RCC 7860 (cell line): ENCODE results near the gene IL4R.
"Not testable (repeated sequence)": the region's sequence is repeated elsewhere in the genome, so short reads cannot be mapped to it uniquely, and the experiment has no call there.

Source experiments
- DNase-seq: peaks from one replicate; pipeline ENCODE4 v3.0.0-alpha.2; 2015; ENCODE audit warnings: low spot score
- FAIRE-seq: peaks from 2 replicates; lab custom pipeline; 2012; peaks lifted over from hg19 to GRCh38; lab: Jason Lieb, UNC

The IL4R gene

DNA sequence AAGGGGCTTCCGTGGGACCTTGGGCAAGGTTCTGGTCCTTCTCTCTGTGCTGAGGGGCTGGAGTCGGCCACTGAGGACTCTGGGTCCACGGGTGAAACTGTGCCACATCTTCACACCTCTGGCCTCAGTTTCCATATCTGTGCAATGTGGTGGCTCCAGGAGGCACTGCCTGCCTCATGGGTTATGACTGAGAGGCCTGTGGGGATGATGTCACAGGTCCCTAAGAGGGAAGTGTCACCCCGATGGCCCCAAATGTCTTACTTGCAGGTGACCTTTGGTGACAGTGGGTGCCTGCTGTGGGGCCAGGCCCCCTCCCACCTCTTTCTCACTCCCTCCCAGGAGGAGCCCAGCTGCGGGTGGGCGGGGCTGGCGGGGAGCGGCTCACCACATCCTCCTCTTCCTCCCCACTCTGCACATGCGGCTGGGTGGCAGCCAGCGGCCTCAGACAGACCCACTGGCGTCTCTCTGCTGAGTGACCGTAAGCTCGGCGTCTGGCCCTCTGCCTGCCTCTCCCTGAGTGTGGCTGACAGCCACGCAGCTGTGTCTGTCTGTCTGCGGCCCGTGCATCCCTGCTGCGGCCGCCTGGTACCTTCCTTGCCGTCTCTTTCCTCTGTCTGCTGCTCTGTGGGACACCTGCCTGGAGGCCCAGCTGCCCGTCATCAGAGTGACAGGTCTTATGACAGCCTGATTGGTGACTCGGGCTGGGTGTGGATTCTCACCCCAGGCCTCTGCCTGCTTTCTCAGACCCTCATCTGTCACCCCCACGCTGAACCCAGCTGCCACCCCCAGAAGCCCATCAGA, 88.2 kb downstream of the IL4R start, which contains the start of gene IL21R:
Gene IL21R, plus strand, starts transcription at position 407 of the 801 bp plus-strand sequence. CDS start 27,898 bp downstream, outside the sequence.
- DNase-seq (peak; percentile 88), FAIRE-seq (peak; percentile 21)

DNA sequence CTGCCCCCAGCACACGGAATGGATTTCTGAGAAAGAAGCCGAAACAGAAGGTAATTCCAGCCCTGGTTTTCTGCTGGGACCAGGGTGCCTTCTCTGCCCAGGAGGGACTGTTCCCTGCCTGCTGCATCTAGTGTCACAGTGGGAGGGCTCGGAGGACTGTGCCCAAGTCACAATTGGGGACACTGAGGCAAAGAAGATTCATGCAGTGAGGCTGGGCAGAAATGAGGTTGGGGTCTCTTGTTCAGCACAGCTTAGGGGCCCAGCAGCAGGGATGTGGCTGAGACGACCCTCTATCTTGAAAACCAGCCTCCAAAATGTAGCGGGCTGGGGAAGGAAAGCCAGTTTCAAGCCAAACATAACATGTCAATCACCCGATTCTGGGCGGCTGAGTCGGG, 88.8 kb downstream of the IL4R start:
- DNase-seq (no peak), FAIRE-seq (no peak)

DNA sequence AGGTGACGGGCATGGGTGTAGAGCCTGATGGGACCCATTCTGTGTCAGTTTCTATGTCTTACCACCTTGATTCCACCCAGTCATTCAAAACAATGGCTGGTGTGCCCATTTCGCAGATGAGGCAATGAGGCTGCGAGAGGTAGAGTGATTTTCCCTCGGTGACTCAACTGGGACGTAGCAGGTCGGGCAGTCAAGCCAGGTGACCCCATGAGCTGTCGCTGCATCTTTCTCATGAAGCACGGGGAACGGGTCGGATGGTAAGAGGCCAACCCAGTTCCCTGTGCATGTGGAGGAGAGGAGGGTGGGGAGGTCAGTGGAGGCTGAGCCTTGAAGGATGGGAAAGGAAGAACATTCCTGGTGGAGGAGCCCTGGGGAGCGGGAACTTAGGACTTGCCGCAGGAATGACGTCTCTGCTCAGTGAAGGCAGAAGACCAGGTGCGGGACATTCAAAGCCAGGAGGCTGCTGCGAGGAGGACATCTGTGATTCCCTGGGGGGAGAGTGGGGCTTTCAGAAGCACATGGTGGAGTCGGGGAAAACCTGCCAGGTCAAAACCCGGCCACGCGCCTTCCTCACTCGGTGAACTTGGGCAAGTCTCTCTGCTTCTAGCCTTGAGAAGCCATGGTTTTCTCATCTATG, 89.3 kb downstream of the IL4R start:
- FAIRE-seq: no peak
- DNase-seq: no peak

DNA sequence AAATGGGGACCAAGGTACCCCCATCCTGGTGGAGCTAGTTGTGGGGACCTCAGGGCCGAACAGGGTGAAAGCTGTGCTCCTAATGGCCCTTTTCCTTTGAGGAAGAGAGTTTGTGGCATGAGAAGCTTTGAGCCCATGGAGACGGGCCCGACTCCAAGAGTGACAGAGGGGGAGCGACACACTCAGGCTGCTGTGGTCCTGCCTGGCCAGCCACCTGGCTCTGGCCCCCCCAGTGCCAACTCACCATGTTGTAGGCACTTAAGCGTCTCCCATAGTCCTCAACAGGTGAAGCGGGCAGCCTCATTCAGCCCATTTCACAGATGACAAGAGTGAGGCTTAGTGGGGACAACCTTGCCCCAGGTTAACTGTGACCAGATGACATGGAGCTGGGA, 89.8 kb downstream of the IL4R start:
- FAIRE-seq (no peak), DNase-seq (no peak)

DNA sequence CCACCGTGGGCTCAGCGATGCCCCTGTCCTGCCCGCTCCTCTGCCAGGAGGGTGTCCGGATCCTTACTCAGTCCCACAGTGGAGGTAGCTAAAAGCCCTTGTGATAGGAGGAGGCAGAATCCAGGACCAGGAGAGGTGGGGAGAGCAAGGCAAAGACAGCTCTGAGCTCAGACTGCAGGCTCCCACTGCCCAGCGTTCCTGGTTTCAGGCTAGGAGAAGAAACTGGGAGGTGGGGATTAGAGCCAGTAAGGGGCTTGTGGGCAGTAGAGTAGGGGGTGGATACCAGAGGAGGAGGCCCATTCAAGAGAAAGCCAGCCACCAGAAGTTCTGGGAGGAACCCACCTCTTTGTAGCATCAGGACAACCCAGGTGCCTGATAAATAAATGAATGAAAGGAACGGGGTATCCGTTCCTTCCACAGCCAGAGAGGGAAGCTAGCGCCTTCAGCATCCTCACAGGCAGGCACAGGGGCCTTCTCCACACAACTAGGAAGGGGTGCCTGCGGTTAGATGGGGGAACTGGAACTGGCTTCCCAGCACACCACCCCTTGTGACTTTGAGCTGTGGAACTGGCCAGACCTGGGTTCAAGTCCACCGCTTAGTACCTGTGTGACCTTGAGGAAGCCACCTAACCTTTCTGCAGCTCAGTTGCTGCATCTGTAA, 90.5 kb downstream of the IL4R start:
- DNase-seq: no peak
- FAIRE-seq: no peak

DNA sequence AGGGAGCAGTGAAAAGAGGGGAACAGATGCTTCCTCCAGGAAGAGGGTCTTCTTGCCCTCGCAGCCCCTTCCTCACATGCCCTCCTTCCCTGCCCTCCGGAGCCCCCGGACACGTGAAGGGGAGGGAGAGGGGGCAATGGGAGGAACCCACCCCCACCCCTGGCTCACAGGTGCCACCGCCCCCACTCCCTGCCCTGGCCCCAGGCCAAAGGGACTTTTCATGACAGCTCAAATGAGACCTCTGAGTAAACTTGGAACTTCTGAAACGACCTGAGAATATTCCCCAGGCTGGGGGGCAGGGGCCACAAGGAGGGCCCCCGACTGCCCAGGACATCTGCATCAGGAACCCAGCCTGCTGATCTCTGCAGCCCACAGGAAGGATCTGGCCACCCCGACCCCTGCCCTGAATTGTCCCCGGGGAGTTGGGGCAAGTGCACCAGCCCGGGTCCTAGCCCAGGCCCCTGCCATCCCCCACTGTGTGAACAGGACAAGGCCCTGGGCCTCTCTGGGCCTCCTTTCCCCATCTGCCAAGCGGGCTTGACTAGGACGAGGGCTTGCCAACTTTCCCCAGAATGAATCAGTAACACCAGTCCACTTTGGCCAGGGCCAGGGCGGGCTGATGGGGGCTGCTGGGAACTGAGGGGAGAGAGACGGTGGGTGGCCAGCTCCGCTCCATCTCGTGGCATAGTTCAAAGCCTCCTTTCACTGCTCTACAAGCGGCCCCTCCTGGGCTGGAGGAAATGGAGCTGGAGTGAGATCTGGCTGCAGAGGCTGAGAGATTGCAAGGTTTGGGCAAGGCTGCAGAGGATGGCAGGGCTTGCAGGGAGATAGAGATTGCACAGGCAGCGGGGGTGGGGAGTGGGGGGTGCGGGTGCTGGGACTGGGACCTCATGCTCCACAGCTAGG, 92.0 kb downstream of the IL4R start:
- DNase-seq: no peak
- no peak for FAIRE-seq

DNA sequence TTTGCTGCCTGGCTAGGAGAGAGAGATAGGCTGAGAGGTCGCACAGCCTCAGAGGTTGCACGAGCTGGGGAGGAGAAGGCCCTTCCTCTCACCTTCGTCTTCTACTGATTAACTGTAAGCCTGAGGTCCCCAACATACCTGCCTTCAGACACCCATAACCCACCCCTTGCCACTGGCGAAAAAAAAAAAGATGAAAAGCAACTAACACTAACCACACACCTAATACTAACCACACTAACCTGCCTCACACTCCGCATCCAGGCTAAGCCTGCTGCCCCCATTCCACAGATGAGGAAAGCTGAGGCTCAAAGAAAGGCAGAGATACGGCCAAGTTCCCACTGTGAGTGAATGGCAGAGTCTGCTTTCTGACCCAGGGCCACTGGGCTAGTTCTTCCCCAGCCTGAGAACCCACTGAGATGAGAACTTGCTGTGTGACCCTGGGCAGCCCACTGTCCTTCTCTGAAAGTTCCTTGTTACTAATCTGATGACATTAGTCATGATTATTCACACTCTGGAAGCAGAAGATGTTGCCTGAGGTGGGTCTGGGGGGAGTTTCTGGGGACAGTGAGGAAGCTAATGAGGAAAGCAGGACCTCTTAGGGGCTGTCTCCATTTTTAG, 92.8 kb downstream of the IL4R start:
- DNase-seq: no peak
- no peak for FAIRE-seq

DNA sequence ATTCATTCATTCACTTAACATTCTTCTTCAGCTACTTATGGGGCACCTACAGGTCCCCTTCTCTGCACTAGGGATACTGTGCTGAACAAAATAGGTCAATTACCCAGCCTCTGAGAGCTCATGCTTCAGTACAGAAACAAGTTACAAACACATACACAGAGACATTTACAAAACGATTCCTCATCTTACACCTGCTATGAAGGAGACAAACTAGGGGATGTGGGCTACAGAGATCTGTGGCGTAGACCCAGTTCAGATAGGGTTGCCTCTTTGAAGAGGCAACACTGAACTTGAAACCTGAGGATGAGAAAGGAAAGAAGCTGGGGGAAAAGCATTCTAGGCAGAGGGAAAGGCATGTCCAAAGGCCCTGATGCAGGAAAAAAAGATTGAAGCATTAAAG, 93.4 kb downstream of the IL4R start:
- no peak for FAIRE-seq
- DNase-seq: no peak

DNA sequence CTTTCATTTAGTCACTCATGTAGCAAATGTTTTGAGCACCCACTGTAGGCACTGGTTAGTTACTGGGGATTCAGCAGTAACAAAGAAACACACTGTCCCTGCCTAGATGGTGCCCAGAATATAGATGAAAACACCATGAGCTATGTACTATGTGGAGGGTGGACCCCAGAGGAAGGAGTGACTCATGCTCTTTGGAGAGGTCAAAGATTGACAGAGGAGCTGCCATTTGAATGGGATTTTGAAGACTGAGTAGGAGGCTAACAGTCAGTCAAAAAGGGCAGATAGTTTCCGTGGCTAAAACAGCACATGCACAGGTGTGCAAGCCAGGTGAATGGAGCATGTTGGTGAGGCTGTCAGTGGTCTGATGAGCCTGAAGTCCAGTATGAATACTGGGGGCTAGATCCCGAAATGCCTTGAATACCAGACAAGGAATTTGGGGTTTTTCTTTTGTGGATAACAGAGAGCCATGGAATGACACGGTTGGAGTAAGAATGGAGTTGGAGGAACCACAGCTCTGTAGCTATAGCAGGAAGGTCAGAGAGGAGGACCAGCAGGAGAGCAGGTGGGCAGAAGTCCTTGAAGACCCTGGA, 94.3 kb downstream of the IL4R start:
- peak; percentile 60 for DNase-seq
- FAIRE-seq: no peak

DNA sequence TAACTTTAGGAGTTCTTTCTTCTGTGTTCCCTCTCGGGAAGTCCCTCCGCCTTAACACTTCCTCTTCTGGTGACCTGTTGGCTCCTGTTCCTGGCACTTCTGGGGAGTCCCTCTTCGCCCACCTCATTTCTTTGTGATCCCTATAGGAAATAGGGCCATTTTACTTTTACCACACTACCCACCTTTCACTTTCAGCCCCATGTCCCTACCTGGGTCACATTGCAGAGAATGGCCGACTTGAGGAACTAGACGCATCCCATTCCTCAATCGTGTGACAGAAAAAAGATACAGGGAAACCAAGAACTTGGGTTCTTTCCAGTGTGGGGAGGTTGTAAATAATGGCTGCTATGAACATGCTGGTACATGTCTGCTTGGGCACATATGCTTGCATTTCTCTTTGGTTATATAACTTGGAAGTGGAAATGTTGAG, 94.8 kb downstream of the IL4R start:
- no peak for FAIRE-seq

DNA sequence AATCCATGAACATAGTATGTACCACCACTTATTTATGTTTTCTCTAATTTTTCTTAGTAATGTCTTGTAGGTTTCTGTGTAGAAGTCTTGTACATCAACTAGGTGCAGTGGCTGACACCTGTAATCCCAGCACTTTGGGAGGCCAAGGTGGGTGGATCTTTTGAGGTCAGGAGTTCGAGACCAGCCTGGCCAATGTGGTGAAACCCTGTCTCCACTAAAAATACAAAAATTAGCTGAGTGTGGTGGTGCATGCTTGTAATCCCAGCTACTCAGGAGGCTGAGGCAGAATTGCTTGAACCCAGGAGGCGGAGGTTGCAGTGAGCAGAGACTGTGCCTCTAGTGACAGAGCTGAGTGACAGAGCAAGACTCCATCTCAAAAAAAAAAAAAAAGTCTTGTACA, 96.2 kb downstream of the IL4R start:
- not testable (repeated sequence) for FAIRE-seq, DNase-seq

More for the DNA sequence above, 94.8 kb downstream of the IL4R start:
- no peak for DNase-seq

DNA sequence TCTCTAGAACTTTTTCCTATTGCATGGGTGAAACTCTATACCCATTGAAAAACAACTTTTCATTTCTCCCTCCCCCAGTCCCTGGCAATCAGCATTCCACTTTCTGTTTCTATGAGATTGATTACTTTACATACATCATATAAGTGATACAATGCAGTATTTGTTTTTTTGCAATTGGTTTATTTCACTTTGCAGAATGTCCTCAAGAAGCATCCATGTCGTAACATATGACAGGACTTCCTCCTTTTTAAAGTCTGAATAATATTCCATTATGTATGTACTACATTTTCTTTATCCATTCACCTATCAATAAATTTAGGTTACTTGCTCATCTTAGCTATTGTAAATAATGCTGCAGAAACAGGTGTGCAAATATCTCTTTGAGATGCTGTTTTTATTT, 97.0 kb downstream of the IL4R start:
- no peak for FAIRE-seq
- DNase-seq: no peak

DNA sequence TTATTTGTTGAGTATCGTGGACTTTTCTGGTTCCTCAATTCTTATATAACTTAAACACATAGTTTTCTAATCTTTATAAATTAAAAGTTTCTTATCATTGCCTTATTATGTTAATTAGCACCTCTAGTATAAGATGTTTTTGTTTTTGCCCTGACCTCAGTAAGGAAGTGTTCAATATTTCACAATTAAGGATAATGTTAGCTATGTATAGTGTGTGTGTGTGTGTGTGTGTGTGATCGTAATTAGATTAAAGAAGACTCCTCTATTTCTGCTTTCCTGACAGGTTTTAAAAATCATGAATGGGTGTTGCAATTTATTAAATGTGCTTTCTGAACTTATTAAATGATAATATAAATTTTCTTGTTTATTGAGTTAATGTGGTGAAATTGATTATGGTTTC, 100.2 kb downstream of the IL4R start:
- DNase-seq (no peak), FAIRE-seq (no peak)
